LHCN-M2 (cell line): ENCODE results near the gene MEGF8. TPM values are rescaled to one million over a fixed set of nuclear protein-coding genes. Genes with fewer than 3 reads are reported as not detected.

Experiments used
- DNase-seq: peaks from one replicate; pipeline ENCODE4 v3.0.0-alpha.2; 2012; ENCODE audit warnings: low read depth
- polyA plus RNA-seq: library from polyadenylated mRNA; unstranded; fragments of >200 nt; gene quantifications from one replicate; pipeline ENCODE4 v1.2.1, GENCODE V29; 2012; ENCODE audit warnings: missing spikeins
- total RNA-seq: library from RNA; depleted of rRNA; stranded (reverse); fragments of >200 nt; gene quantifications from 2 replicates; pipeline ENCODE4 v1.2.3, GENCODE V29; 2014; rRNA removed

The MEGF8 gene, protein sequence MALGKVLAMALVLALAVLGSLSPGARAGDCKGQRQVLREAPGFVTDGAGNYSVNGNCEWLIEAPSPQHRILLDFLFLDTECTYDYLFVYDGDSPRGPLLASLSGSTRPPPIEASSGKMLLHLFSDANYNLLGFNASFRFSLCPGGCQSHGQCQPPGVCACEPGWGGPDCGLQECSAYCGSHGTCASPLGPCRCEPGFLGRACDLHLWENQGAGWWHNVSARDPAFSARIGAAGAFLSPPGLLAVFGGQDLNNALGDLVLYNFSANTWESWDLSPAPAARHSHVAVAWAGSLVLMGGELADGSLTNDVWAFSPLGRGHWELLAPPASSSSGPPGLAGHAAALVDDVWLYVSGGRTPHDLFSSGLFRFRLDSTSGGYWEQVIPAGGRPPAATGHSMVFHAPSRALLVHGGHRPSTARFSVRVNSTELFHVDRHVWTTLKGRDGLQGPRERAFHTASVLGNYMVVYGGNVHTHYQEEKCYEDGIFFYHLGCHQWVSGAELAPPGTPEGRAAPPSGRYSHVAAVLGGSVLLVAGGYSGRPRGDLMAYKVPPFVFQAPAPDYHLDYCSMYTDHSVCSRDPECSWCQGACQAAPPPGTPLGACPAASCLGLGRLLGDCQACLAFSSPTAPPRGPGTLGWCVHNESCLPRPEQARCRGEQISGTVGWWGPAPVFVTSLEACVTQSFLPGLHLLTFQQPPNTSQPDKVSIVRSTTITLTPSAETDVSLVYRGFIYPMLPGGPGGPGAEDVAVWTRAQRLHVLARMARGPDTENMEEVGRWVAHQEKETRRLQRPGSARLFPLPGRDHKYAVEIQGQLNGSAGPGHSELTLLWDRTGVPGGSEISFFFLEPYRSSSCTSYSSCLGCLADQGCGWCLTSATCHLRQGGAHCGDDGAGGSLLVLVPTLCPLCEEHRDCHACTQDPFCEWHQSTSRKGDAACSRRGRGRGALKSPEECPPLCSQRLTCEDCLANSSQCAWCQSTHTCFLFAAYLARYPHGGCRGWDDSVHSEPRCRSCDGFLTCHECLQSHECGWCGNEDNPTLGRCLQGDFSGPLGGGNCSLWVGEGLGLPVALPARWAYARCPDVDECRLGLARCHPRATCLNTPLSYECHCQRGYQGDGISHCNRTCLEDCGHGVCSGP (N-terminal part only)
- 19.6 and 20.2 TPM in 2 replicates for total RNA-seq
- 17.7 TPM for polyA plus RNA-seq

DNA sequence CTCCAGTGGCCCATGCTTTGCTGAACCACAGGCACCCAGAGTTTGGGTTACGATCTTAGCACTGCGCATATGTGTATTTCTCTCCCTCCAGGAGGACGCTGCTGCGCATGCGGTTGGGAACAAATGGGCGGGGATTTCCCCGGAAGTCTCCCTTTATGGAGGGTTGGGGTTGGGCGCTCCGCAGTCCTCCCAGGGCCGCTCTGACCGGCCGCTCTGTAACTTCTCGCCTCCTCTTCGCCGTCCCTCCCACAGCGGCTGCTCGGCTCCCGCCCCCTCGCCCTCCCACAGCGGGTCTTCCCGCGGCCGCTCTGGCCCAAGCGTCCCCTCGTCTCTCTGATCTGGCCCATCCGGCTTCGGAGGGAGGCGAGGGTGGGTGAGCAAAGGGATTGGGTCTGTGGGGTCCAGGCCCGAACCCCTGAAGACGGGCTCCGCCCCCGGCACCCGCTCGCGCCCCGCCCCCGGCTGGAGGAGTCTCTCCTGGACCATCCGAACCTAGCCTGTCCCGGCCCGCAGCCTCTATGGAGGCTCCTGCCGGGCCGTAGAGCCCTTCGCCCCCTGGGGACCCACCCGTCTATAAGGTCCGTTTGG is at the start of gene MEGF8:
TSS of gene MEGF8 (plus strand) at position 328 of the 588 bp plus-strand sequence. CDS start 609 bp downstream, outside the sequence.
- DNase-seq, result peak; percentile 99

DNA sequence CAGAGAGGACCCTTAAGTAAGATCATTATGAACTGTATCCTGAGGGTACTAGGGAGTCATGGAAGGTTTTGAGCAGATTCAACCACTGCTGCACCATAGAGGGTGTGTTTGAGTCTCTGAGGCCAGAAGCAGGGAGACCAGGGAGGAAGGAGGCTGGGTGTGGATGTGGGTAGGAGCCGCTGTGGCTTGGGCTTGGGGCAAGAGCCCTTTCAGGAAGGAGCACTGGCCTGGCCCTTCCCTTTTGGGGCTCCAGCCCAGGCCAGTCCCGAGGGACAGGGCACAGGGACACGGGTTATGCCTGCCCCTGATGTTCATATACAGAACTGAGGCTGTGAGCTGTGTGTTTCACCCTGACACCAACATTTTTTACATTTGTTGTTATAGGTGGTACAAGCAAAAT is 49.2 kb upstream of the MEGF8 start:
- DNase-seq, result no peak

DNA sequence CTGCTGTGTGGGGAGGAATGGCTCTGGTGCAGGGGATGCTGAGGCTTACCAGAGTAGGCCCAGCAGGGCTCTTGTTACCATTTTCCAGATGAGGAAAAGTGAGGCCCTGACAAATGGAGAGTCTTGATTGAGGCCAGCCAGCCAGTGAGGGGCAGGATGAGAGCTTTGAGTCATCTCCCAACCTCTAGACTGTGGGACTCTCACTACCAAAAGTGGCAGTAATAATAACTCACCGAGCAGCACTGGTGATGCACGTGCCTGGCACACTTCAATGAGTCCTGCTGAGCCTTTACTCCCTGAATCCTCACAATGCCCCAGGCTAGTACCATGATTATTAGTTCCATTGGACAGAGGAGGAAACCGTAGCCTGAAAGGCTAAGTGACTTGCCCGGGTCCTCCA is 48.6 kb upstream of the MEGF8 start:
- no peak for DNase-seq

DNA sequence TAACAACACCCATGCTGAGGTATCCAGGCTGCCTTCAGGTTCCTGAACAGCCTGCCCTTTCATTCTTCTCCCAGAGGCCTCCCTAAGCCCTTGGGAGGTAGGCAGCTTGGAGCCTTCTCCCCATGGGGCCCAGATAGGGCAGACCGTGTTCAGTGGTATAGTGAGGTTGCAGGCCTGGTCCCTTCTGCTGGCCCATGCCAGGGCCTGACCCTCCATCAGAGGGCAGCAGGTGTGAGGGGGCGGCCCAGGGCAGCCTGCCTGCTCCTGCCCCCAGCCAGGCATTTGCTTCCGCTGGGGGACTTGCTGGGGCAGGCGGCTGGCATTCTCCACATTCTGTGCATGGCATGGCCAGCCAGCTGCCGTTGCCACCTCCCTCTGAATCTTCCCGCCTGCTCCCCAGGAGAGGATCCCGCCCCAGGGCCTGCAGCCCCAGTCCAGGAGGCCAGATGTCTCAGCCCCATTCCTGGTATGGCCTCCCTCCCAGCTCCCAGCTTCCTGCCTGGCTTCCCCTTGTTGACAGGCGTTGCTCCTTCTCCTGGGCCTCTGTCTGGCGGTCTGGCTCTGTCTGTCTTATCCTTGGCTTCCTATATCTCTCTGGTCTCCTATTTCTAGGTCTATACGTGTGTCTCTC is 47.5 kb upstream of the MEGF8 start:
- DNase-seq, result peak; percentile 80

DNA sequence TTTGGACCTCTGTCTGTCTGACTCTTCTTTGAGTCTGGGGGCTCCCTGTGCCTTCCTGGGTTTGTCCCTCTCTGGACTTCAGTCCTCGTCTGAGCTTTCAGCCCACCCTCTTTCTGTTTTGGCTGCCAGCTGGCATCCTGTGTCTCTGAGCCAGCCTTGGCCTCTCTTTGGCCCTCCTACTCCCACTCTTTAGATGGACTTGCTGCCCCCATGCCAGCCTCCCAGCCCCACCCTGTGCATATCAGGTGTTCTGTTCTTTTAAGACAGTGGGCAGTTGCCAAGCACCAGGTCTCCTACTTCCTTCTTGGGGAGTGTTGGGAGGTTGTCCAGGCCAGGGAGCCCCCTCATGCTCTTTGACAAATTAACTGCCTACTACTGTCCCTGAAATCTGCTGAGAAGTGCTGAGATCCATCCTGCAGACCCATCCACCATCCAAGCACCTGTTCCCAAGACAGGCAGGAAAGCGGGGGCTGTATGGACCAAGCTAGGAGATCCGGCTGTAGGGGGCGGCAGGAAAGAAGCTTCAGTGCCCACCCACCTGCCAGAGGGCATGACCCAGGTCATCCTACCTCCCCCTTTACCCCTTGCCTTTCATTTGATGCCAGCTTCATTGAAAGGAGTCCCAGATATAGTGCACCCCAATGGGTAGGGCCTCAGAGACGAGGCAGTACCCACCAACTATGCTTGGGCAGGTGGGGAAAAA is 46.8 kb upstream of the MEGF8 start:
- no peak for DNase-seq

DNA sequence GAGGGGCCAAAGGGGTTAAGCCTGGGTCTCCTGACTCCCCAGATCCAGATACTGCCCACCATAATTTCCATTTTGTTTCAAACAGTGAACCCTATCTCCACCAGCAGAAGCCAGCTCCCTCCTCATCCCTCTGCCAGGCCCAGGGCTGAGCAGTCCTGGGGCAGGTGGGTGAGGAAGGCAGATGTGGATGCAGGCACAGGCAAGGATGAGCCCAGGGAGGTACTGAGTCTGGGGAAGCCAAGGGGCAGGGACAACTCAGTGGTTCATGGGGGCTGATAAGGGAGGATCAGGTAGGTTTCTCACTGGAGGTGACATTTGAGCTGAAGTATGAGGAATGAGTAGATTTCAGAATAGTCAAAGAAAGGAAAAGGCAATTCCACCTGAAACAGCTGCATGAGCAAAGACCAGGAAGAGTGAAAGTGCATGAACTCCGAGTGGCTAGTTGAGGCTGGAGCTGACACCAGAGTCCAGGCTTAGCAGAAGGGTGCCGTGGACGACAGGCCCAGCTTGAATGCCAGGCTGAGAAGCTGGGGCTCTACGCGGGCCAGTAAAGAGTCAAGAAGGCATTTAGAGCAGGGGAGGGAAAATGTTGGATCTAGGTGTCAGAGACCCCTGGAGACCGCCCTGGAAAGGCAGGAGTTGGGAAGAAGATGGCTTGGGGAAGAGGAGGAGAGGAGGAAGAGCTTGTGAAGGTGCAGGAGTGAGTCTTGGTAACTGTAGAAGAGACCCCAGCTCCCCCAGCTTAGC is 46.1 kb upstream of the MEGF8 start:
- DNase-seq, result no peak

DNA sequence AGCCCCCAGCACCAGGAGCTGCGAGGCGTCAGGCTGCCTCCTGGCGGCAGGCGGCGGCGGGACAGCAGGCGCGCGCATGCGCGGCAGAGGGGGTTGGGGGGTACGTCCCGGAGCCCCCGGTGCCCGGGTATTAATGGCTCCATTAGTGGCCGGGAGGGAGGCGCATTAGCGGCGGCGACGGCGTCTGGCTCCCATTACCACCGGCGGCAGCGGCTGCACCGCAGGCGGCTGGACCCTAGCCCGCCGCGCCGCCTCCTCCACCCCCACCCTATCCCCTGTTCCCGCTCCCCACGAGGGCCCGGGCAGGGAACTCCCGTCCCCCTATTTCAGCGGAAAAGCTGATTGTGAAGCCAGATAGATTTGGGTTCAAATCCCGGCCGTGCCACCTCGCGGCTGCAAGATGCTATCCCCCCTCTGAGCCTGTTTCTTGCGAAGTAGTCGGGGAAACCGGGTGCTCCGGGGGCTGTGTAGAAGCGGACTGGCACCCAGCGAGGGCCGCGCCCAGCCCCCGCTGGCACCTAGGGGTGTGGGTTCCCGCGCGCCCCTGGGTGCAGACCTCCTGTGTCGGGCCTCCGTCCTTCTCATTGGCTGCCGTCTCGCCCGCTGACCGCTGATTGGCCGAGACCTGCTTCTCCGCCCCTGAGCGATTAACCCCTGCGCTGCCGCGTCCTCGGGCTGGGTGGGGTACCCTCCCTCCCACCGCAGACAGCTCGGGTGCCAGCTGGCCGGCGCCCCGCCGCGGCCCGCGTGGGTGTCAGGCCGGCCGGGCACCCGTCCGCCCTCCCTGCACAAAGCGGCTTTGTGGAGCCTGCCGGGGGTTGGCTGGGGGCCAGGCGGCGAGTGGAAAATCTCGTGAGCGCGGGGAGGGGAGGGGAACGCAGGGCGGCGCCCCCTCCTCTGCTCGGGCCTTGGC is 45.3 kb upstream of the MEGF8 start:
- DNase-seq, result peak; percentile 91

DNA sequence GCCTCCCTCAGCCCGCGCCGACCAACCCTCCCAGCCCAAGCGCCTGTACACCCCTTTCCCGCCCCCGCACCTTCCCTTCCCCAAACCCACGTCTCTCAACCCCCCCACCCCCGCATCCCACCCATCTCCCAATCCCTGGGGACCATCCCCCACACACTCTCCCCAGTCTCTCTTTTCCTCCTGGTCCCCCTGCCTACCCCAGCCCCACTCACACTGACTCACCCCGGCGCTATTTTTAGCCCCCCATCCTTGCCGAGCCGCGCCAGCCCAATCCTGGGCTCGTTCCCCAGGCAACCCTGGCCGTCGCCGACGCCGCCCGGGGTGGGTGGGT is 44.7 kb upstream of the MEGF8 start:
- peak; percentile 41 for DNase-seq

DNA sequence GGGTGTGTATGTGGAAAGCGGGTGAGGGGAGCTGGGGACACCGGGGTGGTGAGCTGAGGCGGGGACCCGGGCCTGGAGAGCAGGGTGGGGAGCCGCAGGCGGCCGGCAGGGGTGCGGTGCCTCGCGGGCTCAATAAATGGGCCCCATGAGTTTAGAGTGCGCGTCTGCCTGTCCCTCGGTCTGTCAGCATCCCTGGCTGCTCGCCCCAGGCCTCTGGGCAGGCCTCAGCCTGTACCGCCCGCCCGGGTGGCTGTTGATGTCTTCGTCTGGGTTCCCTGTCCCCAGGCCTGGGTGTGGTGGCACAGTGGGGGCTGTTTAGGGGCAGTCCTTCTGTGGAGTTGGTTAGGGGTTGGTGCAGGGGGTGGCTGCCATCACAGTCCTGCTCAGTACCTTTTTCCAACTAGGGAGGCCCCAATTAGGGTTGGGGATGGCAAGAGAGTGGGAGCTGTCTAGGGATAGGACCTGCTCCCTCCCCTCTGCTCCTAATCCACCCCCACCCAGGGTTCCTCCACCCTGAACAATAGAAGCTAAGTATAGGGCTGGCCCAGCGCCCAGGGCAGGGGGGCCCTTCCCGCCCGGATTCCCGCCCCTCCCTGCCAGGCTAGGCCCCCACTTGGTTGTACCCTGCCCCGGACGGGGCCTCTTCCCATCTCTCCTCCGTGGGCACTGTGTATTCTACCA is 44.1 kb upstream of the MEGF8 start:
- DNase-seq, result no peak

DNA sequence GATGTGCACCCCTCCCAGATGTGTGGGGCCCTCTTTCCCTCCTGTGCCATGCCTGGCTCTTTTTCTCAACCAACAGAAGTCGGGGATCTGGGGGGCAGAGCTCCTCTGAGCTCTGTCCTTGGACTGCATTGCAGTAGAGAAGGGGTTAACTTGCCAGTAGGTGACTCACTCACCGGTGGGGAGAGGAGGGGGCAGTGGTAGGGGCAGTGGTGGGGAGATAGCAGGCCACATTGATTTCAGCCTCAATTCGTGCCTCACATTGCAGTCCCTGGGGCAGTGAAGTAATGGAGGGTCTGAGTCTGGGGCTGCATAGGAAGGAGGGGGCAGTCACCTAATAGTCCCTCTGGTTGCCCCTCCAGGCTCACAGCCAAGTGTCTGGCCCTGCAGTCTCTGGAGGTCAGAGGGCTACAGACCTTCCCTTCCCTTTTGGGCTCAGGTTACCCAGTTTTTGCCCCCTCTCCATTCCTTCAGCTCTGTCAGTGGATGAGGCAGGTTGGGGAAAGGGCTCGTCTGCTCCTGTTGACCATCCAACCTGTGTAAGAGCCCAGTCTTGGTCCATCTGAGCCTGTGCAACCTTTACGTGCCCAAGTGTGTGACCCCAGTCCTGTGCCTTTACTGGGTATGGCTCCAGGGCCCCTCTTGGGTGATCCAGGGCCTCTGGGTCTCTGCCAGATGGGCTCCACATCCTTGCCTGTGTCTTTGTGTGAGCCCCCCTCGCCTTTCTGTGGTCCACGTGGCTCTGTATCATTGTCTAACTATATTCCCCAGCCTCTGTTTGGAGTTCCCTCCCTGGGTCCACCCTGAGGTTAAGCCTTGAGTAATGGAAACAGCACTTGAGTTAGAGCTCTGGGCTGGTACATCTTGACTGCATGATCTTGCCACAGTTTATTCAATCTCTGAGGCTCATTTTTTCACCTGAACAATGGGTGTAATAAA is 43.3 kb upstream of the MEGF8 start:
- peak; percentile 36 for DNase-seq

DNA sequence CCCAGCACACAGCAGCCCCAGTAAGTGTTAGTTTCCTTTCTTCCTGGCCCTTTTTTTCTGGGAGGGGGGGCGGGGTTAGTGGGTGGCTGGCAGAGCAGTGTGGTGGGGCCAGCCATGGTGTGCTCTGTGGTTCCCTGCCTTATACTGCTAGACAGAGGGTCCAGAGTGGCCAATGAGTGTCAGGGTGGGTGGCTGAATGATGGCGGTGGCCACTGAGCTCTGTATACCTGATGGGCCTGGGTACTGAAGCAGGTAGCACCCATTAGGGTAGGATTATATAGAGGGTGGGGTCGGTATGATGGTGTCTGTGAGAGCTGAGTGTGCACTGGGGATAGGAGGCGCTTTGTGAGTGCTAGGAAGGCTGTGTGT is 42.6 kb upstream of the MEGF8 start:
- DNase-seq, result no peak

DNA sequence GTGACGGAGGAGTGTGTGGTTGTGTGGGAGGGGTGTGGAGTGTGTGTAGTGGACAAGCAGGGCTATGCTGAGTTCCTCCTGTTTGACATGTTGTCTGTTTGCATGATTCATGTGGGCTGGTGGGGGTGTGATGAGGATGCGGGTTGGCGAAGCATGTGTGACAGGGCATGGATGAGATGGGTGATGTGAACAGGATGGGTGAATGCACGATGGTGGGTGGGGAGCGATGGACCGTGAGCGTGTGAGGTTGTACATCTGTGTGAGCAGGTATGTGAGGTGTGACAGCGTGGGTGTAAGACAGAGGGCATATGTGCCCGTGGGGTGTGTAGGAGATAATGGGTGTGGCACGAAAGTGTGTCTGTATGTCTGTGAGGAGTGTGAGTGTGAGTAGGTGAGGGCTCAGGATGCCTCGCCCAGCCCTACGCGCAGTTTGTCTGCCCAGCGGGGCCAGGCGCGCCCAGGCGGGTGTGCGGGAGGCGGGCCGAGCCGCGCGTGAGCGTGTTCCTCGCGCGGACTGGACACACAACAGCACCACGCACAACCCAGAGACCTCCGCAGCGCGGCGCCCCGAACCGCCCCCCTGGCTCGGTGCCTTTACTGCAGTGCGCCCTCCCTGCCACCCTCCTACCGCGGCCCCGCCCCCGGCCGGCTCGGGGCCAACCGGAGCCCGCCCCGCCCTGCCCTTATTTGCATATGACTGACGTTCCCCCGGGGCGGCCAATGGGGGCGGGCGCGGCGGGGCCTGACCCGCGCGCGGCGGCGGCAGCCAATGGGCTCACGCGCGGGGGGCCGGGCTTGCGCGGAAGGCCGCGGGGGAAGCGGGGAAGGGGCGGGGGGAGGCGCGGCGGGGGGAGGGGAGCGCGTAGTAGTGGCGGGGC is 42.0 kb upstream of the MEGF8 start:
- DNase-seq, result peak; percentile 91

DNA sequence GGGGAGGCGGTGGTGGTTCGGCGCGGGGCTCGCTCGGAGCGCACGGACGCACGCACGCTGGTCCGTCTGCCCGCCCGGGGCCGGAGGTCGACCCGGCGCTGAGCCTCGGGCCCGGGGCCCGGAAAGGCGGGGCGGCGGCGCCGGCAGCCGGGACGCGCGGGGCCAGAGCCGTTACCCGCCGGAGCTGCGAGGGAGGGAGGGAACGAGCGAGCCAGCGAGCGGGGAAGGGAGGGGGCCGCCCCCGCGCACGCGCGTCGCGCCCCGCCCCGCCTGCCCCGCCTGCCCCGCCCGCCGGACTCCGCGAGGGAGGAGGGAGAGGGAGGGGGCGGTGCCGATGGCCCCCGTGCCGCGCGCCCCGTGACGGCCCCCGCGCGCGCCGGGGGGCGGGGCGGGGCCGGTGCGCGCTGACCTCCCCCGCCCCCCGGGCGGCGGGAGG is 41.4 kb upstream of the MEGF8 start:
- peak; percentile 68 for DNase-seq

DNA sequence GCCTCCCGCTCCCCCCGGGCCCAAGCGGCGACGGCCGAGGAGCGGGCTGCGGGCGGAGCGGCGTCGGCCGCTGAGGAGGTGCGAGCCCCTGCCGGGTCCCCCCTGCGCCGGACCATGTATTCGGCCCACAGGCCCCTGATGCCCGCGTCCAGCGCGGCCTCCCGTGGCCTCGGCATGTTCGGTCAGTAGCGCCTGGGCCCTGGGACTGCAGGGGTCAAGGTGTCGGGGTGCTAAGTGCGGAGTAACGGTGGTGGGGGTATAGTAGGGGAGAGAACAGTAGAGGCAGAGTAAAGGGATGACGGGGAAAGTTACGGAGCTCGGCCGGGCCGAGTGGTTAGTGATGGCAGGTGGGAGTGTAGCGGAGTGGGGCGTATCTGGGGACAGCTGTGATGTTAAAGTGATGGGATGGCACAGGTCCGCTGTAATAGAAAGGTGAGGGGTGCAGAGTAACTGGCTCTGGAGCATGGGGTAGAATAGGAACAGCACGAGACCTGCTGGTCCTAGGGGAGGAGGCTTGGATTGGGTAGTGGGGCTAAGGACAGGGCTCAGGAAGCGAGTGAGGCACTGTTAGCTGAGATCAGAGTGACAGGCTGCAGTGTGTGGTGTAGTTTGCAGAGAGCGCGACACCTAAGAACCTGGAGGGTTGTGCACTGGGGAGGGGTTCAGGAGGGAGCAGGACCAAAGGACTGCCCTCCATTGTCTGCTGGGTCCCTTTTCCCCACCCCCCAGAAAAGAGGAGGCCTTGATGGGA is 40.7 kb upstream of the MEGF8 start:
- DNase-seq, result no peak

DNA sequence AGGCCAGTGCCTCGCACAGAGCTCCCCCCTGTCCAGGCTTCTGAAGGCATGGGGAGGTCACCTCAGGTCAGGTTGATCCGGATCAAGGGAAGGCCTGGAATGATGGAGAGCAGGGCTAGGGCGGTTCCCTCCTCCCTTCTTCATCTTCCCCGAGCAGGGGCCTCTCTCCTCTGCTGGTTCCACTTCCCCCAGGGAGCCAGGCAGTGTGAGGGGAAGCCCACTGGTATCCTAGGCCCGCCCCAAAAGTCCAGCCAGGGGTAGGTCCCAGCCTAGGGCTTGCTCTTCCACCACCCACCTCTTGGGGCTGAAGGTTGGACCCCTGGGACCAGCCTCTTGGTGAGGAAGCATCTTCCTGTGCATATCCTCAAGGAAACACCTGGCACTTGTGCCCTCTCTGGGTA is 39.9 kb upstream of the MEGF8 start:
- DNase-seq, result no peak
